ENCODE results near the gene TRAIP. TPM values are rescaled to one million over a fixed set of nuclear protein-coding genes. Genes with fewer than 3 reads are reported as not detected.

Gene TRAIP
- total RNA-seq, 4 donors from 2014 or later = 1.5 to 12.2 (median 2.8) TPM

GRCh38 chr3:49799761-49800160 lies 56.6 kb downstream of the TRAIP start, which contains the start of gene CDHR4:
Gene CDHR4 (minus strand): TSS chr3:49799873. CDS start chr3:49799812, 61 bp downstream.
- Histone ChIP-seq H3K27me3 (no peaks in the 10 kb centered on the region), H3K4me3 (no peak within 1 kb of the TSS), H3K4me1 (peaks cover 0 to 34% (median 12%) of the 10 kb centered on the region in 4 donors), H3K27ac (peak within 1 kb of the TSS in 2 of 4 donors; percentile 46 to 67), H3K36me3 (no peaks in the 10 kb centered on the region), H3K9me3 (no peaks in the 10 kb centered on the region)
- TF ChIP-seq POLR2A (IDR thresholded peaks at IDR 0.05) = no peak
- TF ChIP-seq EP300 (IDR thresholded peaks at IDR 0.05) = peak in 1 of 2 donors; percentile 38
- TF ChIP-seq, protein P1, sequence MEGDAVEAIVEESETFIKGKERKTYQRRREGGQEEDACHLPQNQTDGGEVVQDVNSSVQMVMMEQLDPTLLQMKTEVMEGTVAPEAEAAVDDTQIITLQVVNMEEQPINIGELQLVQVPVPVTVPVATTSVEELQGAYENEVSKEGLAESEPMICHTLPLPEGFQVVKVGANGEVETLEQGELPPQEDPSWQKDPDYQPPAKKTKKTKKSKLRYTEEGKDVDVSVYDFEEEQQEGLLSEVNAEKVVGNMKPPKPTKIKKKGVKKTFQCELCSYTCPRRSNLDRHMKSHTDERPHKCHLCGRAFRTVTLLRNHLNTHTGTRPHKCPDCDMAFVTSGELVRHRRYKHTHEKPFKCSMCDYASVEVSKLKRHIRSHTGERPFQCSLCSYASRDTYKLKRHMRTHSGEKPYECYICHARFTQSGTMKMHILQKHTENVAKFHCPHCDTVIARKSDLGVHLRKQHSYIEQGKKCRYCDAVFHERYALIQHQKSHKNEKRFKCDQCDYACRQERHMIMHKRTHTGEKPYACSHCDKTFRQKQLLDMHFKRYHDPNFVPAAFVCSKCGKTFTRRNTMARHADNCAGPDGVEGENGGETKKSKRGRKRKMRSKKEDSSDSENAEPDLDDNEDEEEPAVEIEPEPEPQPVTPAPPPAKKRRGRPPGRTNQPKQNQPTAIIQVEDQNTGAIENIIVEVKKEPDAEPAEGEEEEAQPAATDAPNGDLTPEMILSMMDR (IDR thresholded peaks at IDR 0.05) = no peak
- peak; percentile 30 to 65 for DNase-seq (ENCODE audit: low spot score in 2 of 2)
- WGBS, 2 donors = 46 to 54% methylated on average over 4 of the region's 4 CpGs

DNA sequence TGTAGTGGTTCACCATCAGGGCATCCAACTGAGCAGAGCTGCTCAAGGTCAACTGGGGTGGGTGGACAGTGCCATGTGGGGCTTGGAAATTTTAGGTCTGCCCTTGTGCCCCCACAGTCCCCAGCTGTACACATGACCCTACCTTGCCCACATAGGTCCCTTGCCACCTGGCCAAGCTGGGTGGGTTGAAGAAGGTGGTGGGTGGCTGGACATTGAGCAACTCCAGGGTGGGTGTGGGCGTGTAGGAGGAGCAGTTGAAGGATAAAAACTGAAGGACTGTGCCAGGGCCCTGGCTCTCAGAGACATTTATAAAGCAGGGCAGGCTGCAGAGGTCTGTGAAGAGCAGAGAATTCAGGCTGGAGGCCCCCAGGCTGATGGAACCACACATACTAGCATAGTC lies 57.3 kb downstream of the TRAIP start:
- Histone ChIP-seq H3K27ac (peak overlapping the region in 2 of 4 donors; percentile 46 to 67), H3K27me3 (no peaks in the 10 kb centered on the region), H3K9me3 (no peaks in the 10 kb centered on the region), H3K36me3 (no peaks in the 10 kb centered on the region), H3K4me1 (peaks cover 0 to 28% (median 6%) of the 10 kb centered on the region in 4 donors), H3K4me3 (no peak overlapping the region)
- TF ChIP-seq, protein P1 (IDR thresholded peaks at IDR 0.05) = no peak
- no peak for TF ChIP-seq POLR2A (IDR thresholded peaks at IDR 0.05)
- no peak for TF ChIP-seq EP300 (IDR thresholded peaks at IDR 0.05)
- no peak for DNase-seq (ENCODE audit: low spot score in 2 of 2)
- 86 to 88% methylated on average over 1 of the region's 1 CpG for WGBS, 2 donors

GRCh38 chr3:49794926-49795905 lies 61.1 kb downstream of the TRAIP start:
- TF ChIP-seq, protein P1 (IDR thresholded peaks at IDR 0.05) = no peak
- no peak for TF ChIP-seq POLR2A (IDR thresholded peaks at IDR 0.05)
- no peak for TF ChIP-seq EP300 (IDR thresholded peaks at IDR 0.05)
- no peaks in the 10 kb centered on the region for H3K27me3 ChIP-seq
- no peaks in the 10 kb centered on the region for H3K36me3 ChIP-seq
- peaks cover 0 to 14% (median 0%) of the 10 kb centered on the region in 4 donors for H3K4me1 ChIP-seq
- no peak for DNase-seq (ENCODE audit: low spot score in 2 of 2)
- H3K27ac ChIP-seq = no peak overlapping the region
- no peaks in the 10 kb centered on the region for H3K9me3 ChIP-seq
- WGBS, 2 donors = 78 to 81% methylated on average over 15 to 17 of the region's 24 CpGs
- no peak overlapping the region for H3K4me3 ChIP-seq

DNA sequence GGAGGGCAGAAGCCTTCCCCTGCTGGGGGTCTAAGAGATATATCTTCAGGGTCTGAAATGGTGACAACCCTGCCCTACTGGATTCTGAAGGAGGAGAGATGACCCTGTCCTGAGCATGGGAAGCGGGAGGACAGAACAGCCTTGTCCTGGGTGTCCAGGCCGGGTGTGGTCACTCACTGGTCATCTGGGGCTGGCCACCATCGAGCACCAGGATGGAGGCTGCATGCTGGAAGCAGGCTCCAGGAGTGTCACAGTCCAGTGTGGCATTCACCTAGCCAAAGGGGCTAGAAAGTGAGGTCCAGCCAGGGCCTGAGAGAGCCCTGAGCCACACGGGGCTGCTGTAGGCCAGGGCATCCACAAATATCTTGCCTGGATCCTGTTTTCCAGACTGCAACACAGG lies 61.9 kb downstream of the TRAIP start:
- Histone ChIP-seq H3K27me3 (no peaks in the 10 kb centered on the region), H3K36me3 (no peaks in the 10 kb centered on the region), H3K9me3 (no peaks in the 10 kb centered on the region), H3K4me1 (peaks cover 0 to 8% (median 0%) of the 10 kb centered on the region in 4 donors), H3K4me3 (no peak overlapping the region), H3K27ac (no peak overlapping the region)
- WGBS, 2 donors = 68 to 100% methylated on average over 2 to 4 of the region's 4 CpGs
- DNase-seq (ENCODE audit: low spot score in 2 of 2) = no peak
- TF ChIP-seq, protein P1 (IDR thresholded peaks at IDR 0.05) = no peak
- TF ChIP-seq EP300 (IDR thresholded peaks at IDR 0.05) (no peak), POLR2A (IDR thresholded peaks at IDR 0.05) (no peak)

All from tibial nerve (tissue), 4 donors.